Smooth muscle cell (in vitro differentiated cells): Measurements from ENCODE around the gene PCSK6. TPM values are rescaled to one million over a fixed set of nuclear protein-coding genes. Genes with fewer than 3 reads are reported as not detected.

ENCODE experiments used
- DNase-seq: peaks from one replicate; lab custom pipeline; 2025; ENCODE audit not compliant: unreplicated experiment; lab: John Stamatoyannopoulos, UW
- H2AFZ ChIP-seq: fragments of 200-600 bp; sonication (generic); 2 replicates; pipeline ENCODE4 v1.6.0; 2016; ENCODE audit warnings: antibody characterized with exemption, low read depth, mild to moderate bottlenecking
- H3F3A ChIP-seq: fragments of 200-600 bp; sonication (generic); 2 replicates; pipeline ENCODE4 v1.6.0; 2017; ENCODE audit warnings: antibody characterized with exemption, low read depth
- H3K27ac ChIP-seq: fragments of 200-600 bp; sonication (generic); 2 replicates; pipeline ENCODE4 v1.5.1; 2016; ENCODE audit warnings: low read depth, mild to moderate bottlenecking
- H3K27me3 ChIP-seq: fragments of 200-600 bp; sonication (generic); 2 replicates; pipeline ENCODE4 v1.6.1; 2016; ENCODE audit warnings: low read depth, mild to moderate bottlenecking
- H3K36me3 ChIP-seq: fragments of 200-600 bp; sonication (generic); 2 replicates; pipeline ENCODE4 v1.5.1; 2016; ENCODE audit warnings: low read depth
- H3K4me1 ChIP-seq: fragments of 200-600 bp; sonication (generic); 2 replicates; pipeline ENCODE4 v1.5.1; 2016; ENCODE audit warnings: low read depth
- H3K4me2 ChIP-seq: fragments of 200-600 bp; sonication (generic); 2 replicates; pipeline ENCODE4 v1.6.0; 2016; ENCODE audit warnings: mild to moderate bottlenecking
- H3K4me3 ChIP-seq: fragments of 200-600 bp; sonication (generic); 2 replicates; pipeline ENCODE4 v1.5.1; 2016; ENCODE audit warnings: mild to moderate bottlenecking
- H3K79me2 ChIP-seq: fragments of 200-600 bp; sonication (generic); 2 replicates; pipeline ENCODE4 v1.6.0; 2016; ENCODE audit warnings: low read depth, mild to moderate bottlenecking
- H3K9ac ChIP-seq: fragments of 200-600 bp; sonication (generic); 2 replicates; pipeline ENCODE4 v1.6.0; 2016; ENCODE audit warnings: low read depth
- H3K9me3 ChIP-seq: fragments of 200-600 bp; sonication (generic); replicated peaks from 2 replicates; pipeline ENCODE4 v1.5.1; 2016; ENCODE audit warnings: low read depth
- H4K20me1 ChIP-seq: fragments of 200-600 bp; sonication (generic); 2 replicates; pipeline ENCODE4 v1.6.0; 2016; ENCODE audit warnings: low read depth
- WGBS: methylation state at CpG from one replicate; pipeline ENCODE4 v1.1.7; 2016; ENCODE audit warnings: low lambda C conversion rate; 5-methylcytosine and 5-hydroxymethylcytosine counted together
- polyA plus RNA-seq: library from polyadenylated mRNA; unstranded; fragments of >200 nt; fragmentation: Nextera tagmentation; extraction: Ambion mirVana; gene quantifications from 2 replicates; pipeline ENCODE4 v1.2.1, GENCODE V29; 2016
- total RNA-seq: library from RNA; depleted of rRNA; stranded (reverse); fragments of >200 nt; gene quantifications from 2 replicates; pipeline ENCODE4 v1.2.3, GENCODE V29; 2014
- TF ChIP-seq, protein P1 (sequence below): fragments of 200-600 bp; sonication (generic); IDR thresholded peaks from 2 replicates; pipeline ENCODE4 v1.5.1; 2017; ENCODE audit warnings: borderline replicate concordance, mild to moderate bottlenecking, antibody characterized with exemption; ENCODE audit not compliant: insufficient read depth, poor library complexity, severe bottlenecking

The PCSK6 gene
- total and polyA plus RNA-seq, 2 experiments from 2014 or later: 17.5 TPM

DNA sequence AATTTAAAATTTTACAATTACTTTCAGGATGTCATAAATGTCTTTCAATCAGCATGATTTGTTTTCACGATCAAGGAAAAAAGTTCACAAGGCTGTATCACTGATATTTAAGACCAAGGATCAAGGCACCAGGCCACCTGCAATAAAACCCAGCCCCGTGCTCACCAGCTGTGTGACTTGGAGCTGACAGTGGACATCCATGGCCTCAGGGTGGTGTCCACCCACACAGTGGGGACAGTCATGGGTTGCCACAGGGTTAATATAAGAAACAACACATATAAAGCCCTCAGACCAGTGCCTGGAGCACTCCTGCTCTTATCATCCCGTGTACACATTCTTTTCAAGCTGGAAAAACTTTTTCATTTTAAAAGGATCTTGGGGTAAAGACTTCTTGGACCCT is 56.5 kb downstream of the PCSK6 start:
- Histone ChIP-seq H4K20me1 (no peaks in the 10 kb centered on the region), H3K27ac (no peak overlapping the region), H3K4me1 (no peaks in the 10 kb centered on the region), H3K9me3 (no peaks in the 10 kb centered on the region), H3K27me3 (no peaks in the 10 kb centered on the region), H3K9ac (no peak overlapping the region), H3F3A (no peaks in the 10 kb centered on the region), H3K36me3 (no peaks in the 10 kb centered on the region), H2AFZ (no peak overlapping the region), H3K4me3 (no peak overlapping the region), H3K79me2 (no peaks in the 10 kb centered on the region), H3K4me2 (no peak overlapping the region)
- 70% methylated on average over 3 of the region's 3 CpGs for WGBS
- no peak for DNase-seq
- TF ChIP-seq, protein P1, sequence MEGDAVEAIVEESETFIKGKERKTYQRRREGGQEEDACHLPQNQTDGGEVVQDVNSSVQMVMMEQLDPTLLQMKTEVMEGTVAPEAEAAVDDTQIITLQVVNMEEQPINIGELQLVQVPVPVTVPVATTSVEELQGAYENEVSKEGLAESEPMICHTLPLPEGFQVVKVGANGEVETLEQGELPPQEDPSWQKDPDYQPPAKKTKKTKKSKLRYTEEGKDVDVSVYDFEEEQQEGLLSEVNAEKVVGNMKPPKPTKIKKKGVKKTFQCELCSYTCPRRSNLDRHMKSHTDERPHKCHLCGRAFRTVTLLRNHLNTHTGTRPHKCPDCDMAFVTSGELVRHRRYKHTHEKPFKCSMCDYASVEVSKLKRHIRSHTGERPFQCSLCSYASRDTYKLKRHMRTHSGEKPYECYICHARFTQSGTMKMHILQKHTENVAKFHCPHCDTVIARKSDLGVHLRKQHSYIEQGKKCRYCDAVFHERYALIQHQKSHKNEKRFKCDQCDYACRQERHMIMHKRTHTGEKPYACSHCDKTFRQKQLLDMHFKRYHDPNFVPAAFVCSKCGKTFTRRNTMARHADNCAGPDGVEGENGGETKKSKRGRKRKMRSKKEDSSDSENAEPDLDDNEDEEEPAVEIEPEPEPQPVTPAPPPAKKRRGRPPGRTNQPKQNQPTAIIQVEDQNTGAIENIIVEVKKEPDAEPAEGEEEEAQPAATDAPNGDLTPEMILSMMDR: no peak

DNA sequence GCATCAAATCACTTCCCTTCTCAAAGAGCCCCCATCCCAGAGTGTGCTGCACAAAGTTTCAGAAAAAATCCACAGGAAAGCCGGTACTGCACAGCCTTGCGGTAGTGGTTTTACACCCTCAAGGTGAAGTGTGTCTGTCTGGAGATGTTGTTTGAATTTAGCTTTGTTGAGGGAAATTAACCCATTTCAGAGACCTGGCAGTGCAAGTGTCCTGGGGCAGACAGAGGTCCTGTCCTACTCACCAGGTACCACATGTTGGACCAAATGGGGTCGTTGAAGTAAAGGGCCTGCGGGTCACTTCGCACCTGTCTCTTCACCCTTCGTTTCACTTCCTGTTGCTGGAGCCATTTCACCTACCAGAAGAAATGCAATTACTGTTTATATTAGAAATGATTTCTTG is 57.8 kb downstream of the PCSK6 start:
- no peaks in the 10 kb centered on the region for H3K4me1 ChIP-seq
- H3K27ac ChIP-seq: no peak overlapping the region
- H2AFZ ChIP-seq: no peak overlapping the region
- H3K79me2 ChIP-seq: no peaks in the 10 kb centered on the region
- H3K36me3 ChIP-seq: no peaks in the 10 kb centered on the region
- no peak overlapping the region for H3K4me2 ChIP-seq
- H3K9ac ChIP-seq: no peak overlapping the region
- no peak overlapping the region for H3K4me3 ChIP-seq
- no peaks in the 10 kb centered on the region for H3K9me3 ChIP-seq
- no peak for DNase-seq
- H3K27me3 ChIP-seq: no peaks in the 10 kb centered on the region
- WGBS: 97% methylated on average over 6 of the region's 6 CpGs
- H4K20me1 ChIP-seq: no peaks in the 10 kb centered on the region
- TF ChIP-seq, protein P1: no peak
- no peaks in the 10 kb centered on the region for H3F3A ChIP-seq

DNA sequence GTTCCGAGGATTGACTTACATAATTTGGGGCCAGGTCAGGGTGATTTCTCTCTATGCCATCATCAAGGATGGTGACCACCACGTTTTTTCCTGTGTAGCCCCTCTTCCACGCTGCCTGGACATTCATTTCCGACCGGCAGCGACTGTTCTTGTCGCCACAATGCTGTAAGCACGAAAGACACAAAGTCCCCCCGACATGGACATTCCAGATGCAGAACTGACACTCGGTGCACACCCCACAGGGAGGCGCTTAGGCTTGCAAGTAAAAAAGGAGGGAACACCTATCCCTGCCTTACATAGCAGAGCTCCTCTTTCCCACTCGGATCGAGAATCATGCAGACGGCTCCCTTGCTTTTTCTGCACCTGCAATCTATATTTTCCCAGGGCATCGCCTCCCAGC is 58.2 kb downstream of the PCSK6 start:
- no peak overlapping the region for H3K9ac ChIP-seq
- WGBS: 85% methylated on average over 15 of the region's 15 CpGs

DNA sequence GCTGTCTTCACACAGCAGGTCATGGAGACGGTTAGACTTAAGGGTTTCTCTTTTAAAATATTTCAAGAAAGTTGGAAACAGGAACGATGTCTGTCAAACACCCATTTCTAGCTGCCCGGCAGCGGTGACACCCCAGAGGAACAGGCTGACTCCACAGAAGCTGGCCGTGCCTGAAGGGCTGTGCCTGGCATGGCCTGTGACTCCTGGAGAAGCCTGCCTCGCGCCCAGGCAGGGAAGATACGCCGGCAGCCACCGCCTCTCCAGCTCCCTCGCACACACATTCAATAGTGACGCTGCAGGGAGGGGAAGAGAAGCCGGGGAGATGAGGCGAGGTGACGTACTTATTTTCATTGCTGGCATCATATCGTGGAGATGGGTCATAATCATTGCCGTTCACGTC is 59.9 kb downstream of the PCSK6 start:
- TF ChIP-seq, protein P1: no peak
- H2AFZ ChIP-seq: no peak overlapping the region
- no peaks in the 10 kb centered on the region for H3K4me1 ChIP-seq
- H3K4me2 ChIP-seq: no peak overlapping the region
- no peaks in the 10 kb centered on the region for H3K36me3 ChIP-seq
- DNase-seq: no peak
- 91% methylated on average over 18 of the region's 18 CpGs for WGBS
- no peaks in the 10 kb centered on the region for H3K79me2 ChIP-seq
- H3K9ac ChIP-seq: no peak overlapping the region
- no peaks in the 10 kb centered on the region for H3F3A ChIP-seq
- H3K9me3 ChIP-seq: no peaks in the 10 kb centered on the region
- H3K27ac ChIP-seq: no peak overlapping the region
- no peaks in the 10 kb centered on the region for H3K27me3 ChIP-seq
- H3K4me3 ChIP-seq: no peak overlapping the region
- H4K20me1 ChIP-seq: no peaks in the 10 kb centered on the region

More for the DNA sequence above, 58.2 kb downstream of the PCSK6 start:
- no peak for DNase-seq
- no peaks in the 10 kb centered on the region for H3K9me3 ChIP-seq
- H3K27me3 ChIP-seq: no peaks in the 10 kb centered on the region
- no peaks in the 10 kb centered on the region for H4K20me1 ChIP-seq
- H2AFZ ChIP-seq: no peak overlapping the region
- H3F3A ChIP-seq: no peaks in the 10 kb centered on the region
- TF ChIP-seq, protein P1: no peak
- no peak overlapping the region for H3K27ac ChIP-seq
- H3K79me2 ChIP-seq: no peaks in the 10 kb centered on the region
- H3K36me3 ChIP-seq: no peaks in the 10 kb centered on the region
- H3K4me3 ChIP-seq: no peak overlapping the region
- no peak overlapping the region for H3K4me2 ChIP-seq
- no peaks in the 10 kb centered on the region for H3K4me1 ChIP-seq
